Body of pancreas (tissue), 4 donors: Measurements from ENCODE around the gene WNT6. TPM values are rescaled to one million over a fixed set of nuclear protein-coding genes. Genes with fewer than 3 reads are reported as not detected.

Experiments
- ATAC-seq: fragments of 150-250 bp; one replicate; pipeline ENCODE4 v1.9.1; 2016
- DNase-seq, 4 donors: peaks; one replicate each; pipeline ENCODE4 v3.0.0-alpha.2; 2019
- H3K27ac ChIP-seq, 4 donors: fragments of 200-600 bp; sonication (generic); 1 replicate in 3 of 4; 2 replicates in 1 of 4; pipeline versions ENCODE4 v1.5.1 to v1.6.1; 2016 to 2019; ENCODE audit warnings: mild to moderate bottlenecking in 1 of 4, mixed read lengths in 1 of 4, moderate library complexity in 1 of 4
- H3K27me3 ChIP-seq, 2 donors: fragments of 200-600 bp; sonication (generic); one replicate each; pipeline ENCODE4 v1.6.0; 2016; ENCODE audit warnings: mild to moderate bottlenecking in 1 of 2
- H3K36me3 ChIP-seq, 2 donors: fragments of 200-600 bp; sonication (generic); replicated peaks in 1 of 2; 2 replicates each; pipeline ENCODE4 v1.5.1; 2016; ENCODE audit warnings: low read depth in 2 of 2; ENCODE audit not compliant: insufficient read depth in 1 of 2
- H3K4me1 ChIP-seq: fragments of 200-600 bp; sonication (generic); one replicate; pipeline ENCODE4 v1.6.0; 2016
- H3K4me3 ChIP-seq, 2 donors: fragments of 200-600 bp; sonication (generic); 1 replicate in 1 of 2; 2 replicates in 1 of 2; pipeline ENCODE4 v1.5.1; 2016 to 2019
- H3K9me3 ChIP-seq, 3 donors: fragments of 200-600 bp; sonication (generic); 1 replicate in 2 of 3; 2 replicates in 1 of 3; pipeline ENCODE4 v1.5.1; 2016
- CTCF ChIP-seq, 7 experiments: fragments of 450-650 bp in 4 of 7; fragments of 200-600 bp in 3 of 7; sonication (generic) in 3 of 7; IDR thresholded peaks; one replicate each; pipeline ENCODE4 v1.5.1; 2016 to 2019; ENCODE audit warnings: antibody characterized with exemption in 7 of 7
- POLR2A ChIP-seq, 3 donors: fragments of 450-650 bp; IDR thresholded peaks; one replicate each; pipeline ENCODE4 v1.6.1; 2016; ENCODE audit warnings: antibody characterized with exemption in 3 of 3, mild to moderate bottlenecking in 2 of 3
- WGBS, 2 donors: methylation state at CpG; one replicate each; pipeline ENCODE4 v1.1.5; 2017; 5-methylcytosine and 5-hydroxymethylcytosine counted together
- intact Hi-C: fragments of 100-400 bp; cut with DNase I; formaldehyde crosslinking; loops from one replicate; pipeline ENCODE4 v1.15.1; 2023
- total RNA-seq, 2 donors: library from RNA; depleted of rRNA; stranded (reverse); fragments of >200 nt; gene quantifications; one replicate each; pipeline ENCODE4 v1.1.0, GENCODE V29; 2016

The WNT6 gene
- total RNA-seq, 2 donors from 2014 or later: 1.0 TPM; not detected in 1

DNA sequence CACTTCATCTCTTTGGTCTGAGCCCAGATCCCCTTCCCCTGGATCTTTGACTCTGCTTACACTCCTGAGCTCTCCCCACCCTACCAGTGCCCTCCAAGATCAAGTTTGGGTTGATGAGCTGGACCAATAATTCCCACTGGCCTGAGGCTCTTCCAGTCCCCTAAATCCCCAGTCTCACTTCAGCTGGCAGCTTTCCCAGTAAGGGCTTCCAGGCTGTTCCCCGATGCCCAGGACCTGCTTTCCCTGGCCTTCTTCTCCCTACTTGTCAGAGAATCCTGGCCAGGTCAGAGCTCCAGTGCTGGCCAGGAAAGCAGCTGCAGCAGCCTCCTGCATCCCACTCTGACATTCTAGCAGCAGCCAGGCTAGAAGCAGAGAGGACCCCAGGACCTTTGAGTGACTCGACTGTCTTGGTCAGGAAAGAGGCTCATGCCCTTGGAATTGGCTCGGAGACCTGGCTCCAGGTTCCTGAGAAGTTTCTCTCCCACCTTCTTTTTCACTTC lies 3.5 kb downstream of the WNT6 start:
- peaks cover 17% of the 10 kb centered on the region for H3K4me1 ChIP-seq
- WGBS, 2 donors: 55 to 64% methylated on average over 3 of the region's 3 CpGs
- no peak overlapping the region for H3K27ac ChIP-seq
- H3K36me3 ChIP-seq: no peaks in the 10 kb centered on the region
- peaks cover 0 to 19% of the 10 kb centered on the region in 2 donors for H3K27me3 ChIP-seq
- H3K9me3 ChIP-seq: no peaks in the 10 kb centered on the region
- ATAC-seq: no peak
- H3K4me3 ChIP-seq: no peak overlapping the region
- DNase-seq: no peak
- TF ChIP-seq POLR2A (IDR thresholded peaks at IDR 0.05) (no peak), CTCF (IDR thresholded peaks at IDR 0.05) (no peak)
- intact Hi-C loops: no loop called here

GRCh38 chr2:218865396-218865795 lies 5.8 kb downstream of the WNT6 start:
- 55 to 59% methylated on average over 3 to 4 of the region's 4 CpGs for WGBS, 2 donors
- H3K9me3 ChIP-seq: no peaks in the 10 kb centered on the region
- no peak overlapping the region for H3K4me3 ChIP-seq
- peaks cover 0 to 13% of the 10 kb centered on the region in 2 donors for H3K27me3 ChIP-seq
- peaks cover 3% of the 10 kb centered on the region for H3K4me1 ChIP-seq
- intact Hi-C loops: no loop called here
- DNase-seq: no peak
- H3K27ac ChIP-seq: no peak overlapping the region
- TF ChIP-seq POLR2A (IDR thresholded peaks at IDR 0.05) (no peak), CTCF (IDR thresholded peaks at IDR 0.05) (no peak)
- no peaks in the 10 kb centered on the region for H3K36me3 ChIP-seq
- ATAC-seq: no peak

- H3K9me3 ChIP-seq: no peaks in the 10 kb centered on the region
- H3K27me3 ChIP-seq: peaks cover 0 to 9% of the 10 kb centered on the region in 2 donors
These were observed 6.4 kb downstream of the WNT6 start for GRCh38 chr2:218865999-218866398.

DNA sequence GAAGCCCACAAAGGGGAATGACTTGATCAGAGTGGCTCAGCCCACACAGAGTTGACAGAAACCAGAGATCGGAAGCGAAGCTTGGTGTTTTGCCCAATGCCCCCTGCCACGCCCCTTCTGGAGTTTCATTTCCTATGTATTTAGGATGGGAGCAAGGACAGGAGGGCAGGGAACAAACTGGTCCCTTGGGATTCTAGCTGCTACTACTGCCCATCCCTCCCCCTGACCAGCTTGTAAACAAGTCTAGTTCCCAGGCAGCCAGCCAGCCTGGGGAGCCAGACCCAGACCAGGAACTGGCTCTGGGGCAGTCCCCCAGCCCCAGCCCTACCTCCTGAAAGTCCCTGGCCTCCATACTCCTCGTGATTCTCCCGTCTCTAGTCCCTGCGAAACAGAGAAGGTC lies 8.3 kb downstream of the WNT6 start:
- TF ChIP-seq POLR2A (IDR thresholded peaks at IDR 0.05) (no peak), CTCF (IDR thresholded peaks at IDR 0.05) (no peak)
- 45 to 52% methylated on average over 6 of the region's 6 CpGs for WGBS, 2 donors
- intact Hi-C loops: no loop called here
- no peak for DNase-seq
- peaks cover 11% of the 10 kb centered on the region for H3K4me1 ChIP-seq
- H3K36me3 ChIP-seq: no peaks in the 10 kb centered on the region
- no peak for ATAC-seq
- no peak overlapping the region for H3K4me3 ChIP-seq
- H3K9me3 ChIP-seq: no peaks in the 10 kb centered on the region
- H3K27me3 ChIP-seq: peaks cover 0 to 21% of the 10 kb centered on the region in 2 donors
- H3K27ac ChIP-seq: no peak overlapping the region

More at GRCh38 chr2:218865999-218866398, 6.4 kb downstream of the WNT6 start:
- ATAC-seq: no peak
- H3K4me3 ChIP-seq: no peak overlapping the region
- peaks cover 3% of the 10 kb centered on the region for H3K4me1 ChIP-seq
- H3K36me3 ChIP-seq: no peaks in the 10 kb centered on the region
- TF ChIP-seq POLR2A (IDR thresholded peaks at IDR 0.05) (no peak), CTCF (IDR thresholded peaks at IDR 0.05) (no peak)
- 62 to 79% methylated on average over 6 of the region's 6 CpGs for WGBS, 2 donors
- intact Hi-C loops: no loop called here
- H3K27ac ChIP-seq: no peak overlapping the region
- no peak for DNase-seq

- intact Hi-C loops: no loop called here
- WGBS, 2 donors: 80 to 89% methylated on average over 9 of the region's 9 CpGs
These were observed 9.5 kb downstream of the WNT6 start for GRCh38 chr2:218869064-218869463.

More at GRCh38 chr2:218869064-218869463, 9.5 kb downstream of the WNT6 start:
- Histone ChIP-seq H3K4me1 (peaks cover 21% of the 10 kb centered on the region), H3K4me3 (no peak overlapping the region), H3K9me3 (no peaks in the 10 kb centered on the region), H3K27me3 (peaks cover 0 to 32% of the 10 kb centered on the region in 2 donors), H3K36me3 (no peaks in the 10 kb centered on the region), H3K27ac (no peak overlapping the region)
- ATAC-seq (no peak), DNase-seq (no peak)
- TF ChIP-seq CTCF (IDR thresholded peaks at IDR 0.05) (no peak), POLR2A (IDR thresholded peaks at IDR 0.05) (no peak)
